Neuronal stem cell (in vitro differentiated cells): ENCODE data around the gene HBEGF.
A peak's percentile ranks its signal among the peaks of the same experiment; 100 is the strongest.

Experiments
- DNase-seq: peaks from one replicate; pipeline ENCODE4 v3.0.0-alpha.2; 2013; ENCODE audit warnings: low spot score
- H2AFZ ChIP-seq: one replicate; pipeline ENCODE4 v1.6.1; 2013; ENCODE audit warnings: mild to moderate bottlenecking, low read length, inconsistent platforms
- H2AK5ac ChIP-seq: 2 replicates; pipeline ENCODE4 v1.6.1; 2013; ENCODE audit warnings: low read depth, mild to moderate bottlenecking, inconsistent platforms, low read length, moderate library complexity, mixed read lengths
- H2BK120ac ChIP-seq: 2 replicates; pipeline ENCODE4 v1.6.1; 2013; ENCODE audit warnings: low read depth, mild to moderate bottlenecking, inconsistent platforms, low read length, moderate library complexity, mixed read lengths
- H2BK12ac ChIP-seq: one replicate; pipeline ENCODE4 v1.6.1; 2013; ENCODE audit warnings: low read length, inconsistent platforms
- H2BK15ac ChIP-seq: 2 replicates; pipeline ENCODE4 v1.6.1; 2013; ENCODE audit warnings: mild to moderate bottlenecking, low read length, inconsistent platforms, mixed read lengths
- H2BK5ac ChIP-seq: one replicate; pipeline ENCODE4 v1.6.1; 2013; ENCODE audit warnings: inconsistent platforms, mild to moderate bottlenecking, low read length, moderate library complexity
- H3K14ac ChIP-seq: one replicate; pipeline ENCODE4 v1.6.1; 2013; ENCODE audit warnings: low read length, inconsistent platforms
- H3K18ac ChIP-seq: 2 replicates; pipeline ENCODE4 v1.6.1; 2013; ENCODE audit warnings: low read length, inconsistent platforms
- H3K23ac ChIP-seq: 2 replicates; pipeline ENCODE4 v1.6.1; 2013; ENCODE audit warnings: low read depth, mild to moderate bottlenecking, mixed read lengths, low read length, inconsistent platforms; ENCODE audit not compliant: poor library complexity
- H3K27ac ChIP-seq: replicated peaks from 3 replicates; pipeline ENCODE4 v1.5.1; 2013; ENCODE audit warnings: low read length, inconsistent platforms
- H3K27me3 ChIP-seq, 3 experiments: 2 replicates each; pipeline ENCODE4 v1.6.1; 2013; ENCODE audit warnings: low read length in 3 of 3, mild to moderate bottlenecking in 2 of 3, inconsistent platforms in 1 of 3, low read depth in 1 of 3, mixed read lengths in 1 of 3, moderate library complexity in 1 of 3; ENCODE audit not compliant: control insufficient read depth in 3 of 3, insufficient read depth in 3 of 3
- H3K36me3 ChIP-seq, 2 donors: replicated peaks in 1 of 2; 2 replicates each; pipeline ENCODE4 v1.6.1; 2013; ENCODE audit warnings: low read length in 2 of 2; ENCODE audit not compliant: control insufficient read depth in 2 of 2, insufficient read depth in 2 of 2
- H3K4ac ChIP-seq: 2 replicates; pipeline ENCODE4 v1.6.1; 2013; ENCODE audit warnings: inconsistent platforms, mild to moderate bottlenecking, low read length, moderate library complexity
- H3K4me1 ChIP-seq, 2 donors: 1 replicate in 1 of 2; 2 replicates in 1 of 2; pipeline ENCODE4 v1.6.1; 2013; ENCODE audit warnings: low read length in 2 of 2, low read depth in 1 of 2; ENCODE audit not compliant: control insufficient read depth in 2 of 2, insufficient read depth in 1 of 2
- H3K4me2 ChIP-seq: one replicate; pipeline ENCODE4 v1.6.1; 2013; ENCODE audit warnings: mild to moderate bottlenecking, low read length, inconsistent platforms; ENCODE audit not compliant: insufficient read depth, poor library complexity, severe bottlenecking
- H3K4me3 ChIP-seq, 2 donors: 2 replicates each; pipeline ENCODE4 v1.5.1; 2013; ENCODE audit warnings: low read length in 2 of 2, mild to moderate bottlenecking in 2 of 2, inconsistent platforms in 1 of 2, moderate library complexity in 1 of 2
- H3K79me1 ChIP-seq: one replicate; pipeline ENCODE4 v1.6.1; 2013; ENCODE audit warnings: low read depth, mild to moderate bottlenecking, inconsistent platforms, low read length, moderate library complexity
- H3K9ac ChIP-seq: one replicate; pipeline ENCODE4 v1.6.1; 2013; ENCODE audit warnings: mild to moderate bottlenecking, low read depth, low read length, inconsistent platforms; ENCODE audit not compliant: poor library complexity
- H3K9me3 ChIP-seq, 2 donors: replicated peaks in 1 of 2; 2 replicates each; pipeline versions ENCODE3 to v1.6.1; 2013; ENCODE audit warnings: low read length in 2 of 2, mild to moderate bottlenecking in 2 of 2, inconsistent platforms in 1 of 2, low read depth in 1 of 2, mixed read lengths in 1 of 2, moderate library complexity in 1 of 2; ENCODE audit not compliant: control insufficient read depth in 2 of 2, insufficient read depth in 1 of 2
- H4K8ac ChIP-seq: one replicate; pipeline ENCODE4 v1.6.1; 2013; ENCODE audit warnings: low read depth, mild to moderate bottlenecking, inconsistent platforms, low read length, moderate library complexity
- H4K91ac ChIP-seq: one replicate; pipeline ENCODE4 v1.6.1; 2013; ENCODE audit warnings: low read length, low read depth, mild to moderate bottlenecking, inconsistent platforms; ENCODE audit not compliant: poor library complexity
- WGBS, 2 donors: extraction: QIAGEN DNeasy Blood & Tissue Kit; methylation state at CpG; one replicate each; pipeline ENCODE4 v1.1.7; 2013; ENCODE audit warnings: missing lambda C conversion rate in 2 of 2, mixed read lengths in 1 of 2; ENCODE audit not compliant: insufficient read length in 2 of 2, insufficient replicate concordance in 1 of 2; ENCODE audit errors: extremely low coverage in 2 of 2; 5-methylcytosine and 5-hydroxymethylcytosine counted together

HBEGF gene

GRCh38 chr5:140311011-140311467 lies 35.4 kb downstream of the HBEGF start:
- Histone ChIP-seq H2BK12ac (no peak overlapping the region), H4K8ac (no peak overlapping the region), H3K4me3 (no peak overlapping the region), H3K27ac (no peak overlapping the region), H3K27me3 (no peaks in the 10 kb centered on the region), H2AK5ac (no peak overlapping the region), H3K79me1 (no peaks in the 10 kb centered on the region), H3K4me2 (no peak overlapping the region), H3K36me3 (no peaks in the 10 kb centered on the region), H2BK120ac (no peak overlapping the region), H4K91ac (no peak overlapping the region), H3K14ac (no peak overlapping the region), H2BK5ac (no peak overlapping the region), H2AFZ (peak overlapping the region; percentile 31), H3K9ac (no peak overlapping the region), H2BK15ac (no peak overlapping the region), H3K9me3 (no peaks in the 10 kb centered on the region), H3K23ac (no peak overlapping the region), H3K4ac (no peak overlapping the region), H3K4me1 (peaks cover 1 to 18% of the 10 kb centered on the region in 2 donors), H3K18ac (no peak overlapping the region)
- no CpG with 5 or more reads among the region's 5 CpGs for WGBS, 2 donors
- no peak for DNase-seq

- H2BK5ac ChIP-seq, result no peak overlapping the region
- peak overlapping the region; percentile 31 for H2AFZ ChIP-seq
- no peaks in the 10 kb centered on the region for H3K9me3 ChIP-seq
- no CpG with 5 or more reads among the region's 2 CpGs for WGBS, 2 donors
- no peak overlapping the region for H2BK120ac ChIP-seq
- H3K9ac ChIP-seq, result no peak overlapping the region
- H2AK5ac ChIP-seq, result no peak overlapping the region
- no peak overlapping the region for H3K4me3 ChIP-seq
- no peak overlapping the region for H3K4me2 ChIP-seq
- DNase-seq, result no peak
- H3K14ac ChIP-seq, result no peak overlapping the region
- peaks cover 1 to 18% of the 10 kb centered on the region in 2 donors for H3K4me1 ChIP-seq
- no peak overlapping the region for H3K27ac ChIP-seq
- H3K18ac ChIP-seq, result no peak overlapping the region
- no peak overlapping the region for H2BK15ac ChIP-seq
- H4K91ac ChIP-seq, result no peak overlapping the region
- H3K79me1 ChIP-seq, result no peaks in the 10 kb centered on the region
- H2BK12ac ChIP-seq, result no peak overlapping the region
- no peak overlapping the region for H3K4ac ChIP-seq
- H3K27me3 ChIP-seq, result no peaks in the 10 kb centered on the region
- H3K36me3 ChIP-seq, result no peaks in the 10 kb centered on the region
- H3K23ac ChIP-seq, result no peak overlapping the region
- H4K8ac ChIP-seq, result no peak overlapping the region
Measured at GRCh38 chr5:140310434-140310833, 36.0 kb downstream of the HBEGF start.

GRCh38 chr5:140309706-140310249 lies 36.6 kb downstream of the HBEGF start:
- H3K4me2 ChIP-seq, result no peak overlapping the region
- no peak overlapping the region for H2BK120ac ChIP-seq
- H3K14ac ChIP-seq, result no peak overlapping the region
- H3K4me1 ChIP-seq, result peaks cover 1 to 18% of the 10 kb centered on the region in 2 donors
- H3K23ac ChIP-seq, result no peak overlapping the region
- no CpG with 5 or more reads among the region's 3 CpGs for WGBS, 2 donors
- no peak overlapping the region for H3K4ac ChIP-seq
- DNase-seq, result no peak
- H2BK5ac ChIP-seq, result no peak overlapping the region
- no peak overlapping the region for H2BK12ac ChIP-seq
- H3K4me3 ChIP-seq, result no peak overlapping the region
- H3K27me3 ChIP-seq, result no peaks in the 10 kb centered on the region
- no peaks in the 10 kb centered on the region for H3K36me3 ChIP-seq
- H2BK15ac ChIP-seq, result no peak overlapping the region
- H3K9me3 ChIP-seq, result no peaks in the 10 kb centered on the region
- no peaks in the 10 kb centered on the region for H3K79me1 ChIP-seq
- H3K27ac ChIP-seq, result no peak overlapping the region
- H4K91ac ChIP-seq, result no peak overlapping the region
- no peak overlapping the region for H4K8ac ChIP-seq
- H2AFZ ChIP-seq, result no peak overlapping the region
- H3K18ac ChIP-seq, result no peak overlapping the region
- no peak overlapping the region for H2AK5ac ChIP-seq
- no peak overlapping the region for H3K9ac ChIP-seq

GRCh38 chr5:140305471-140305870 lies 40.9 kb downstream of the HBEGF start:
- Histone ChIP-seq H4K91ac (no peak overlapping the region), H3K14ac (no peak overlapping the region), H3K18ac (no peak overlapping the region), H2AFZ (no peak overlapping the region), H2AK5ac (no peak overlapping the region), H2BK15ac (no peak overlapping the region), H2BK120ac (no peak overlapping the region), H3K23ac (no peak overlapping the region), H3K4ac (no peak overlapping the region), H2BK5ac (no peak overlapping the region), H3K4me3 (no peak overlapping the region), H3K27me3 (no peaks in the 10 kb centered on the region), H3K4me1 (peaks cover 1 to 4% of the 10 kb centered on the region in 2 donors), H3K4me2 (no peak overlapping the region), H3K9me3 (no peaks in the 10 kb centered on the region), H2BK12ac (no peak overlapping the region), H4K8ac (no peak overlapping the region), H3K9ac (no peak overlapping the region), H3K27ac (no peak overlapping the region), H3K36me3 (peaks cover 0 to 7% of the 10 kb centered on the region in 2 donors), H3K79me1 (no peaks in the 10 kb centered on the region)
- DNase-seq, result no peak
- no CpG with 5 or more reads among the region's 1 CpG for WGBS, 2 donors
